Adrenal gland (tissue), 5 donors: ENCODE results near the gene HLCS.

Experiments
- CTCF ChIP-seq, 6 experiments: fragments of 450-650 bp in 4 of 6; fragments of 200-600 bp in 2 of 6; sonication (generic) in 1 of 6; IDR thresholded peaks; 1 replicate in 5 of 6; 2 replicates in 1 of 6; pipeline versions ENCODE4 v1.5.1 to v1.8.0; 2016 to 2021; ENCODE audit warnings: antibody characterized with exemption in 6 of 6, mild to moderate bottlenecking in 2 of 6, moderate library complexity in 1 of 6
- POLR2A ChIP-seq, 2 donors: fragments of 450-650 bp; IDR thresholded peaks; one replicate each; pipeline ENCODE4 v1.6.1; 2017; ENCODE audit warnings: antibody characterized with exemption in 2 of 2, mild to moderate bottlenecking in 2 of 2, moderate library complexity in 1 of 2
- donor health status: DM: no; HTN: no; CAD: no.

- TF ChIP-seq POLR2A (IDR thresholded peaks at IDR 0.05) (no peak), CTCF (IDR thresholded peaks at IDR 0.05) (no peak)
Measured at GRCh38 chr21:36718951-36719501, 247.4 kb downstream of the HLCS start.
